Measurements from ENCODE around the gene CLIC5.

CLIC5 gene

GRCh38 chr6:45963896-45964295 is 51.8 kb downstream of the CLIC5 start:
- Histone ChIP-seq H3K27me3 (ENCODE audit: insufficient read depth, low read depth) (no peaks in the 10 kb centered on the region), H3K4me1 (ENCODE audit: low read depth, poor library complexity, severe bottlenecking) (peaks cover 80% of the 10 kb centered on the region), H3K79me2 (ENCODE audit: insufficient read depth, low read depth) (no peaks in the 10 kb centered on the region), H4K20me1 (ENCODE audit: insufficient read depth) (no peaks in the 10 kb centered on the region), H3K27ac (no peak overlapping the region), H3K4me3 (IDR thresholded peaks at IDR 0.05; ENCODE audit: insufficient read depth, low read depth, low read length) (no peak overlapping the region), H3K4me2 (no peak overlapping the region), H3K9ac (no peak overlapping the region), H2AFZ (ENCODE audit: low read depth) (no peak overlapping the region), H3K36me3 (ENCODE audit: insufficient read depth) (no peaks in the 10 kb centered on the region)
- TF ChIP-seq CTCF (conservative IDR thresholded peaks at IDR 0.05; ENCODE audit: low read depth, low read length): no peak

- H3K9ac ChIP-seq: no peak overlapping the region
- no peak overlapping the region for H2AFZ ChIP-seq (ENCODE audit: low read depth)
- H3K27ac ChIP-seq: peak overlapping the region; percentile 18; the same call in 1 of the 2 replicates
- peak overlapping the region; percentile 55 for H3K4me2 ChIP-seq
- H3K79me2 ChIP-seq (ENCODE audit: insufficient read depth, low read depth): no peaks in the 10 kb centered on the region
- H3K36me3 ChIP-seq (ENCODE audit: insufficient read depth): no peaks in the 10 kb centered on the region
- H3K4me3 ChIP-seq (IDR thresholded peaks at IDR 0.05; ENCODE audit: insufficient read depth, low read depth, low read length): no peak overlapping the region
- no peak for TF ChIP-seq CTCF (conservative IDR thresholded peaks at IDR 0.05; ENCODE audit: low read depth, low read length)
- H3K4me1 ChIP-seq (ENCODE audit: low read depth, poor library complexity, severe bottlenecking): peaks cover 66% of the 10 kb centered on the region
- H4K20me1 ChIP-seq (ENCODE audit: insufficient read depth): no peaks in the 10 kb centered on the region
- H3K27me3 ChIP-seq (ENCODE audit: insufficient read depth, low read depth): no peaks in the 10 kb centered on the region
These were observed 54.5 kb downstream of the CLIC5 start for GRCh38 chr6:45961125-45961524.

- Histone ChIP-seq H4K20me1 (ENCODE audit: insufficient read depth) (no peaks in the 10 kb centered on the region), H3K4me3 (IDR thresholded peaks at IDR 0.05; ENCODE audit: insufficient read depth, low read depth, low read length) (no peak overlapping the region), H3K9ac (no peak overlapping the region), H2AFZ (ENCODE audit: low read depth) (no peak overlapping the region), H3K4me2 (peak overlapping the region; percentile 55), H3K27ac (peak overlapping the region; percentile 40; the same call in 1 of the 2 replicates), H3K4me1 (ENCODE audit: low read depth, poor library complexity, severe bottlenecking) (peaks cover 53% of the 10 kb centered on the region), H3K79me2 (ENCODE audit: insufficient read depth, low read depth) (no peaks in the 10 kb centered on the region), H3K27me3 (ENCODE audit: insufficient read depth, low read depth) (no peaks in the 10 kb centered on the region), H3K36me3 (ENCODE audit: insufficient read depth) (no peaks in the 10 kb centered on the region)
- TF ChIP-seq CTCF (conservative IDR thresholded peaks at IDR 0.05; ENCODE audit: low read depth, low read length): no peak
These were observed 56.0 kb downstream of the CLIC5 start for GRCh38 chr6:45959534-45960145.

GRCh38 chr6:45956663-45957062 is 59.0 kb downstream of the CLIC5 start:
- H3K4me2 ChIP-seq: no peak overlapping the region
- no peak overlapping the region for H3K27ac ChIP-seq
- no peak overlapping the region for H3K9ac ChIP-seq
- no peaks in the 10 kb centered on the region for H3K36me3 ChIP-seq (ENCODE audit: insufficient read depth)
- TF ChIP-seq CTCF (conservative IDR thresholded peaks at IDR 0.05; ENCODE audit: low read depth, low read length): no peak
- H4K20me1 ChIP-seq (ENCODE audit: insufficient read depth): no peaks in the 10 kb centered on the region
- peaks cover 41% of the 10 kb centered on the region for H3K4me1 ChIP-seq (ENCODE audit: low read depth, poor library complexity, severe bottlenecking)
- no peak overlapping the region for H2AFZ ChIP-seq (ENCODE audit: low read depth)
- H3K27me3 ChIP-seq (ENCODE audit: insufficient read depth, low read depth): no peaks in the 10 kb centered on the region
- H3K79me2 ChIP-seq (ENCODE audit: insufficient read depth, low read depth): no peaks in the 10 kb centered on the region
- no peak overlapping the region for H3K4me3 ChIP-seq (IDR thresholded peaks at IDR 0.05; ENCODE audit: insufficient read depth, low read depth, low read length)
